CD14-positive monocyte (primary cell): ENCODE measurements around the gene CYP3A5. TPM values are rescaled to one million over a fixed set of nuclear protein-coding genes. Genes with fewer than 3 reads are reported as not detected.

Experiments
- DNase-seq, 3 donors: peaks; one replicate each; pipeline ENCODE4 v3.0.0-alpha.2; 2011 to 2022
- H2AFZ ChIP-seq: 2 replicates; pipeline ENCODE4 v1.6.0; 2012; ENCODE audit warnings: mild to moderate bottlenecking, low read depth, low read length, inconsistent platforms; ENCODE audit not compliant: insufficient read depth, poor library complexity, severe bottlenecking
- H3K27ac ChIP-seq, 2 donors: 1 replicate in 1 of 2; 2 replicates in 1 of 2; pipeline ENCODE4 v1.5.1; 2012 to 2013; ENCODE audit warnings: low read length in 2 of 2, control low read depth in 1 of 2, inconsistent platforms in 1 of 2, low read depth in 1 of 2, mild to moderate bottlenecking in 1 of 2
- H3K27me3 ChIP-seq, 2 donors: one replicate each; pipeline versions ENCODE4 v1.6.0 to v1.6.1; 2011 to 2013; ENCODE audit warnings: low read length in 2 of 2; ENCODE audit not compliant: control insufficient read depth in 2 of 2, insufficient read depth in 2 of 2
- H3K36me3 ChIP-seq, 2 donors: replicated peaks in 1 of 2; 1 replicate in 1 of 2; 2 replicates in 1 of 2; pipeline versions ENCODE4 v1.5.1 to v1.6.1; 2012 to 2013; ENCODE audit warnings: low read length in 2 of 2, control low read depth in 1 of 2, inconsistent platforms in 1 of 2, mild to moderate bottlenecking in 1 of 2; ENCODE audit not compliant: insufficient read depth in 2 of 2, control insufficient read depth in 1 of 2
- H3K4me1 ChIP-seq, 2 donors: 1 replicate in 1 of 2; 2 replicates in 1 of 2; pipeline versions ENCODE4 v1.5.1 to v1.6.1; 2012 to 2013; ENCODE audit warnings: low read length in 2 of 2, control low read depth in 1 of 2, inconsistent platforms in 1 of 2, mild to moderate bottlenecking in 1 of 2, moderate library complexity in 1 of 2; ENCODE audit not compliant: insufficient read depth in 2 of 2, control insufficient read depth in 1 of 2
- H3K4me2 ChIP-seq: replicated peaks from 2 replicates; pipeline ENCODE3; 2012; ENCODE audit warnings: low read length, moderate library complexity, mild to moderate bottlenecking; ENCODE audit not compliant: poor library complexity, severe bottlenecking; ENCODE audit errors: extremely low read depth
- H3K4me3 ChIP-seq, 3 experiments: fragments of 200-600 bp in 1 of 3; sonication (generic) in 1 of 3; replicated peaks in 1 of 3; 1 replicate in 2 of 3; 2 replicates in 1 of 3; pipeline ENCODE4 v1.5.1; 2011 to 2013; ENCODE audit warnings: low read length in 3 of 3, mild to moderate bottlenecking in 3 of 3, control low read depth in 2 of 3, low read depth in 2 of 3, inconsistent platforms in 1 of 3, moderate library complexity in 1 of 3
- H3K79me2 ChIP-seq: 2 replicates; pipeline ENCODE4 v1.6.0; 2012; ENCODE audit warnings: mild to moderate bottlenecking, control low read depth, inconsistent platforms, low read length, moderate library complexity; ENCODE audit not compliant: insufficient read depth
- H3K9ac ChIP-seq: 2 replicates; pipeline ENCODE4 v1.6.0; 2017; ENCODE audit warnings: low read length, mild to moderate bottlenecking; ENCODE audit not compliant: insufficient read depth, poor library complexity, severe bottlenecking
- H3K9me3 ChIP-seq, 2 donors: replicated peaks in 1 of 2; 1 replicate in 1 of 2; 2 replicates in 1 of 2; pipeline versions ENCODE4 v1.5.1 to v1.6.1; 2012 to 2013; ENCODE audit warnings: low read length in 2 of 2, control low read depth in 1 of 2; ENCODE audit not compliant: control insufficient read depth in 1 of 2, insufficient read depth in 1 of 2
- H4K20me1 ChIP-seq: 2 replicates; pipeline ENCODE4 v1.6.0; 2012; ENCODE audit warnings: mild to moderate bottlenecking, low read length, control low read depth, moderate library complexity; ENCODE audit not compliant: insufficient read depth
- H3K27ac Mint-ChIP-seq, 7 donors: one replicate each; pipeline ENCODE4 v1.8.0; 2020; ENCODE audit warnings: mild to moderate bottlenecking in 7 of 7, mixed read lengths in 7 of 7, moderate library complexity in 6 of 7, inconsistent platforms in 2 of 7
- H3K27me3 Mint-ChIP-seq, 3 donors: one replicate each; pipeline ENCODE4 v1.8.0; 2021 to 2022; ENCODE audit warnings: low read depth in 3 of 3, mild to moderate bottlenecking in 3 of 3, mixed read lengths in 3 of 3, moderate library complexity in 3 of 3, inconsistent platforms in 1 of 3
- H3K36me3 Mint-ChIP-seq, 2 donors: one replicate each; pipeline ENCODE4 v1.8.0; 2020; ENCODE audit warnings: mixed read lengths in 2 of 2, inconsistent platforms in 1 of 2, mild to moderate bottlenecking in 1 of 2
- H3K4me1 Mint-ChIP-seq: one replicate; pipeline ENCODE4 v1.8.0; 2020; ENCODE audit warnings: mild to moderate bottlenecking, mixed read lengths
- H3K4me3 Mint-ChIP-seq, 2 donors: one replicate each; pipeline ENCODE4 v1.8.0; 2020; ENCODE audit warnings: mild to moderate bottlenecking in 2 of 2, mixed read lengths in 2 of 2, moderate library complexity in 1 of 2
- H3K9me3 Mint-ChIP-seq, 7 donors: one replicate each; pipeline ENCODE4 v1.8.0; 2020 to 2022; ENCODE audit warnings: mixed read lengths in 7 of 7, mild to moderate bottlenecking in 6 of 7, moderate library complexity in 6 of 7, inconsistent platforms in 2 of 7
- WGBS: methylation state at CpG from one replicate; pipeline ENCODE4 v1.1.5; 2013; ENCODE audit warnings: missing lambda C conversion rate; ENCODE audit not compliant: insufficient coverage; 5-methylcytosine and 5-hydroxymethylcytosine counted together
- intact Hi-C, 2 donors: fragments of 100-400 bp; cut with micrococcal nuclease; formaldehyde crosslinking; loops; one replicate each; pipeline versions ENCODE4 v1.15.0 to v1.15.1; 2023
- polyA plus RNA-seq, 3 donors: library from polyadenylated mRNA; depleted of rRNA in 1 of 3; unstranded in 2 of 3; stranded (reverse) in 1 of 3; fragments of 300-500 nt in 2 of 3; fragments of >200 nt in 1 of 3; fragmentation: Illumina TruSeq in 2 of 3; gene quantifications; 1 replicate in 2 of 3; 2 replicates in 1 of 3; pipeline ENCODE4 v1.2.3, GENCODE V29; 2012 to 2021
- TF ChIP-seq, protein P1 (sequence below): fragments of 200-600 bp; IDR thresholded peaks from one replicate; pipeline ENCODE4 v1.8.0; 2022; ENCODE audit warnings: antibody characterized with exemption, mild to moderate bottlenecking

CYP3A5 gene
- polyA plus RNA-seq, 3 donors, result 0.05 TPM; not detected in 2

DNA sequence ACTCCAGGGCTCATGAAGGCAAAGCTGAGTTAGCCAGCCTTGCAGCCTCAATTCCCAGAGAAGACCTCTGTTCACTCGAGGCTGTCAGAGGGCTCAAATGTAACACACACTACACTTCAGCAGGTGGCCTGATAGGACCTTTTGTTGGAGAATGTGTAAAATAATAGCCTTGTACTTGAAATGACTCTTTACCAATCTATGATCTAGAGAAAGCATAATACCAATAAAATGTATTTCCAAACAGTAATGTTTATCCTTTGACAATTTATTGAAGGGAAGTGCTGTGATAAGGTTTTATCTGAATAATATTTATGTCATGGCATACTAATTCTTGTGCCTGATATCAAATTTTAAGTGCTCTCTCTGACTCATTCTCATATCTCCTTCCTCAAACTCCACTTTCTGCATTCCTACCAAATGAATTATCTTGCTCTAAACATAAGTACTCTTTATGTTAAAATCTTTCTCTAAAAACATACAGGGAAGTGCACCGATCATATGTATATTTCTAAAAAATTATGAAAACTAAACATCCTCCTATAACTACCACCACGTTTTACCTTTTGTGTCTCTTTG, 34.3 kb upstream of the CYP3A5 start:
- no CpG with 5 or more reads among the region's 3 CpGs for WGBS

DNA sequence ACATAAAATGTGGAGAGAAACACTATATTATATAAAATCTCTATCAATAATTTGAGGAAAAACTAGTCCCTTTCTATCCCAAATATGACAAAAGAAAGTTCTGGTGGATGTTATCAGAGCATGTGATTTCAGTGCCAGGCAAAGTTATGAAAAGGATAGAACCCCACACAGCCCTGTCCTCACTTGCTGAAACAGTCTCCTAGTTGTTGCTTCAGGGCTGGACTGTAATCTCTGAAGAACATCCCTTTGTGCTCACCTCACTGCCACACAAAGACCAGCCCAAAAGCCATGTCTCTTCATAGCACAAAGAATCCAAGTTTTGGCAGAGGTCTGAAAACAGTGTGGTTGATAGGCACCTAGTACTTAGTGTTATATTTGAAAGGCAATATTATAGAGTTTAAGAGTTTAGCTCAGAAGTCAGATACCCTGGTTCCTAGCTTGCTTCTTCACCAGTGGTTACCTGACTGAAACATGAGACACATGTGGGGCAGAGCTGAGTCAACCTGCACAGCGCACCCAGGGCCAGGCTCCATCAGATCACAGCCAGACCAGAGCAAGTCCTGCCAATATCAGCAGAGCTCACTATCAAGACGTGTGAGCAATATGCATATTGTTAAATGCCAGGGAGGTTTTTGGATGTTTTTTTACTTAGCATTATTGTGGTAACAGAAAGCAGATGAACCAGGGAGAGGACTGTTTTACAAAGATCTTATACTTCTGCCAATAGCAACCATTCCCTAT, 30.2 kb upstream of the CYP3A5 start:
- no CpG with 5 or more reads among the region's 2 CpGs for WGBS
- no peak for DNase-seq

More for the DNA sequence above, 34.3 kb upstream of the CYP3A5 start:
- Histone ChIP-seq H3K27me3 (no peaks in the 10 kb centered on the region), H3K4me2 (no peak overlapping the region), H3K9me3 (peaks cover 0 to 3% of the 10 kb centered on the region in 2 donors), H3K9ac (no peak overlapping the region), H4K20me1 (no peaks in the 10 kb centered on the region), H2AFZ (no peak overlapping the region), H3K36me3 (no peaks in the 10 kb centered on the region), H3K4me3 (no peak overlapping the region), H3K4me1 (no peaks in the 10 kb centered on the region), H3K27ac (no peak overlapping the region), H3K79me2 (no peaks in the 10 kb centered on the region)
- Mint-ChIP-seq H3K36me3 (no peaks in the 10 kb centered on the region), H3K27ac (no peak overlapping the region), H3K4me3 (no peak overlapping the region), H3K27me3 (peaks cover 3 to 4% (median 3%) of the 10 kb centered on the region in 3 donors), H3K9me3 (peaks cover 3 to 22% (median 10%) of the 10 kb centered on the region in 7 donors), H3K4me1 (no peaks in the 10 kb centered on the region)
- intact Hi-C loops, result no loop called here
- DNase-seq, result no peak
- TF ChIP-seq, protein P1, sequence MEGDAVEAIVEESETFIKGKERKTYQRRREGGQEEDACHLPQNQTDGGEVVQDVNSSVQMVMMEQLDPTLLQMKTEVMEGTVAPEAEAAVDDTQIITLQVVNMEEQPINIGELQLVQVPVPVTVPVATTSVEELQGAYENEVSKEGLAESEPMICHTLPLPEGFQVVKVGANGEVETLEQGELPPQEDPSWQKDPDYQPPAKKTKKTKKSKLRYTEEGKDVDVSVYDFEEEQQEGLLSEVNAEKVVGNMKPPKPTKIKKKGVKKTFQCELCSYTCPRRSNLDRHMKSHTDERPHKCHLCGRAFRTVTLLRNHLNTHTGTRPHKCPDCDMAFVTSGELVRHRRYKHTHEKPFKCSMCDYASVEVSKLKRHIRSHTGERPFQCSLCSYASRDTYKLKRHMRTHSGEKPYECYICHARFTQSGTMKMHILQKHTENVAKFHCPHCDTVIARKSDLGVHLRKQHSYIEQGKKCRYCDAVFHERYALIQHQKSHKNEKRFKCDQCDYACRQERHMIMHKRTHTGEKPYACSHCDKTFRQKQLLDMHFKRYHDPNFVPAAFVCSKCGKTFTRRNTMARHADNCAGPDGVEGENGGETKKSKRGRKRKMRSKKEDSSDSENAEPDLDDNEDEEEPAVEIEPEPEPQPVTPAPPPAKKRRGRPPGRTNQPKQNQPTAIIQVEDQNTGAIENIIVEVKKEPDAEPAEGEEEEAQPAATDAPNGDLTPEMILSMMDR, result no peak

More for the DNA sequence above, 30.2 kb upstream of the CYP3A5 start:
- H3K27me3 ChIP-seq, result no peaks in the 10 kb centered on the region
- H3K27ac ChIP-seq, result no peak overlapping the region
- H3K4me1 ChIP-seq, result no peaks in the 10 kb centered on the region
- no peak overlapping the region for H3K4me2 ChIP-seq
- peaks cover 11 to 18% (median 16%) of the 10 kb centered on the region in 7 donors for H3K9me3 Mint-ChIP-seq
- no peaks in the 10 kb centered on the region for H3K36me3 Mint-ChIP-seq
- H4K20me1 ChIP-seq, result no peaks in the 10 kb centered on the region
- no peak overlapping the region for H3K4me3 ChIP-seq
- no peaks in the 10 kb centered on the region for H3K4me1 Mint-ChIP-seq
- H3K27me3 Mint-ChIP-seq, result peaks cover 0 to 3% (median 2%) of the 10 kb centered on the region in 3 donors
- intact Hi-C loops, result no loop called here
- H3K9ac ChIP-seq, result no peak overlapping the region
- no peaks in the 10 kb centered on the region for H3K36me3 ChIP-seq
- TF ChIP-seq, protein P1, result no peak
- no peaks in the 10 kb centered on the region for H3K79me2 ChIP-seq
- H3K9me3 ChIP-seq, result peaks cover 0 to 5% of the 10 kb centered on the region in 2 donors
- no peak overlapping the region for H2AFZ ChIP-seq
- H3K27ac Mint-ChIP-seq, result no peak overlapping the region
- H3K4me3 Mint-ChIP-seq, result no peak overlapping the region
